SK-N-SH (cell line): ENCODE data around the gene SLC2A5. TPM values are rescaled to one million over a fixed set of nuclear protein-coding genes. Genes with fewer than 3 reads are reported as not detected.

ENCODE experiments used
- CTCF ChIA-PET: fragments of 300-600, 350-600 bp; formaldehyde crosslinking; extraction: SDS; loops from one replicate; lab custom pipeline; 2021; lab: Yijun Ruan, JAX
- POLR2A ChIA-PET: fragments of 350-600 bp; sonication (Branson Sonifier 250); formaldehyde crosslinking; extraction: SDS; loops from one replicate; lab custom pipeline; 2020; ENCODE audit warnings: antibody characterized with exemption, inconsistent platforms; lab: Yijun Ruan, JAX
- DNase-seq: peaks from one replicate; pipeline ENCODE4 v3.0.0; 2012
- H2AFZ ChIP-seq: fragments of 200-600 bp; sonication (generic); 2 replicates; pipeline ENCODE4 v1.8.1; 2016; ENCODE audit warnings: antibody characterized with exemption, mild to moderate bottlenecking, low read depth
- H3F3A ChIP-seq: fragments of 200-600 bp; sonication (generic); replicated peaks from 2 replicates; pipeline ENCODE3; 2016; ENCODE audit warnings: antibody characterized with exemption, mild to moderate bottlenecking; ENCODE audit not compliant: insufficient read depth
- H3K27ac ChIP-seq, 2 experiments: fragments of 200-500 bp in 1 of 2; fragments of 200-600 bp in 1 of 2; sonication (Bioruptor generic) in 1 of 2; sonication (generic), shearing (Covaris generic) in 1 of 2; 2 replicates each; pipeline versions ENCODE4 v1.5.1 to v1.6.1; 2014 to 2016; ENCODE audit warnings: low read depth in 2 of 2, inconsistent platforms in 1 of 2, low read length in 1 of 2, mild to moderate bottlenecking in 1 of 2, mixed read lengths in 1 of 2
- H3K27me3 ChIP-seq: fragments of 200-600 bp; sonication (generic), shearing (Covaris generic); 2 replicates; pipeline ENCODE4 v1.6.1; 2016; ENCODE audit warnings: mixed run types; ENCODE audit not compliant: insufficient read depth
- H3K36me3 ChIP-seq, 2 experiments: fragments of 200-500 bp in 1 of 2; fragments of 200-600 bp in 1 of 2; sonication (Bioruptor generic) in 1 of 2; sonication (generic) in 1 of 2; replicated peaks in 1 of 2; 2 replicates each; pipeline versions ENCODE3 to v1.5.1; 2014 to 2016; ENCODE audit warnings: low read length in 1 of 2, mild to moderate bottlenecking in 1 of 2; ENCODE audit not compliant: insufficient read depth in 2 of 2, control insufficient read depth in 1 of 2
- H3K4me1 ChIP-seq, 2 experiments: fragments of 200-500 bp in 1 of 2; fragments of 200-600 bp in 1 of 2; sonication (Bioruptor generic) in 1 of 2; sonication (generic), shearing (Covaris generic) in 1 of 2; 2 replicates each; pipeline versions ENCODE4 v1.5.1 to v1.6.1; 2014 to 2016; ENCODE audit warnings: low read depth in 1 of 2, low read length in 1 of 2, mixed run types in 1 of 2; ENCODE audit not compliant: insufficient read depth in 2 of 2, control insufficient read depth in 1 of 2
- H3K4me2 ChIP-seq: fragments of 200-600 bp; sonication (generic), shearing (Covaris generic); 2 replicates; pipeline ENCODE4 v1.6.1; 2017; ENCODE audit warnings: mixed run types
- H3K4me3 ChIP-seq, 2 experiments: fragments of 200-500 bp in 1 of 2; fragments of 200-600 bp in 1 of 2; sonication (Bioruptor generic) in 1 of 2; sonication (generic), shearing (Covaris generic) in 1 of 2; 2 replicates each; pipeline versions ENCODE4 v1.5.1 to v1.8.1; 2014 to 2016; ENCODE audit warnings: low read depth in 2 of 2, inconsistent platforms in 1 of 2, low read length in 1 of 2, mild to moderate bottlenecking in 1 of 2, mixed read lengths in 1 of 2, moderate library complexity in 1 of 2
- H3K79me2 ChIP-seq: fragments of 200-600 bp; sonication (generic); 2 replicates; pipeline ENCODE4 v1.8.1; 2017; ENCODE audit warnings: mild to moderate bottlenecking; ENCODE audit not compliant: insufficient read depth
- H3K9ac ChIP-seq: fragments of 200-600 bp; sonication (generic); 2 replicates; pipeline ENCODE4 v1.6.1; 2017; ENCODE audit warnings: mixed run types
- H3K9me2 ChIP-seq: fragments of 200-600 bp; sonication (generic); 2 replicates; pipeline ENCODE4 v1.6.1; 2017; ENCODE audit warnings: mixed run types
- H3K9me3 ChIP-seq: fragments of 200-600 bp; sonication (generic); 2 replicates; pipeline ENCODE4 v1.6.1; 2017; ENCODE audit warnings: mixed run types, mild to moderate bottlenecking, moderate library complexity
- H4K20me1 ChIP-seq: fragments of 200-600 bp; sonication (generic); 2 replicates; pipeline ENCODE4 v1.6.1; 2017; ENCODE audit warnings: mild to moderate bottlenecking, mixed run types; ENCODE audit not compliant: insufficient read depth
- CHD2 ChIP-seq: fragments of 150-350 bp; IDR thresholded peaks from 2 replicates; pipeline ENCODE4 v1.6.1; 2018; ENCODE audit warnings: low read length; ENCODE audit not compliant: partially characterized antibody
- EP300 ChIP-seq, 2 experiments: IDR thresholded peaks; 2 replicates each; pipeline versions ENCODE4 v1.4.0 to v1.6.1; 2012; ENCODE audit warnings: borderline replicate concordance in 1 of 2, low read depth in 1 of 2, low read length in 1 of 2
- FOSL2 ChIP-seq: IDR thresholded peaks from 2 replicates; pipeline ENCODE4 v1.4.0; 2012; ENCODE audit warnings: low read depth, mild to moderate bottlenecking, moderate library complexity, borderline replicate concordance
- FOXJ3 ChIP-seq: sonication (generic); formaldehyde crosslinking; IDR thresholded peaks from 2 replicates; pipeline ENCODE4 v1.5.1; 2020; ENCODE audit warnings: mild to moderate bottlenecking, missing genetic modification reagents
- FOXM1 ChIP-seq: IDR thresholded peaks from 2 replicates; pipeline ENCODE4 v1.4.0; 2012; ENCODE audit warnings: low read depth, mild to moderate bottlenecking
- GABPA ChIP-seq: IDR thresholded peaks from 2 replicates; pipeline ENCODE4 v1.4.0; 2012; ENCODE audit warnings: low read depth, mild to moderate bottlenecking
- MEF2A ChIP-seq: IDR thresholded peaks from 2 replicates; pipeline ENCODE4 v1.4.0; 2012; ENCODE audit warnings: low read depth, borderline replicate concordance
- NRF1 ChIP-seq: IDR thresholded peaks from 2 replicates; pipeline ENCODE4 v1.6.1; 2012; ENCODE audit warnings: low read depth, mild to moderate bottlenecking, low read length
- RAD21 ChIP-seq: IDR thresholded peaks from 2 replicates; pipeline ENCODE4 v1.6.1; 2012; ENCODE audit warnings: mild to moderate bottlenecking, low read length
- RCOR1 ChIP-seq: fragments of 150-350 bp; IDR thresholded peaks from 2 replicates; pipeline ENCODE4 v1.6.1; 2017; ENCODE audit warnings: antibody characterized with exemption, low read length
- RFX5 ChIP-seq: IDR thresholded peaks from 2 replicates; pipeline ENCODE4 v1.6.1; 2012; ENCODE audit warnings: mild to moderate bottlenecking, improper control_type of control experiment, low read length
- RXRA ChIP-seq: IDR thresholded peaks from 2 replicates; pipeline ENCODE4 v1.4.0; 2012; ENCODE audit warnings: low read depth, mild to moderate bottlenecking, borderline replicate concordance
- SIN3A ChIP-seq: IDR thresholded peaks from 2 replicates; pipeline ENCODE4 v1.6.1; 2012; ENCODE audit warnings: low read depth, mild to moderate bottlenecking, low read length, moderate library complexity, borderline replicate concordance
- SMC3 ChIP-seq: IDR thresholded peaks from 2 replicates; pipeline ENCODE4 v1.6.1; 2012; ENCODE audit warnings: low read depth, low read length, improper control_type of control experiment
- TAF1 ChIP-seq: IDR thresholded peaks from 2 replicates; pipeline ENCODE4 v1.6.1; 2012; ENCODE audit warnings: low read depth, mild to moderate bottlenecking, low read length, moderate library complexity, borderline replicate concordance
- TEAD4 ChIP-seq: IDR thresholded peaks from 2 replicates; pipeline ENCODE4 v1.4.0; 2012; ENCODE audit warnings: mild to moderate bottlenecking, borderline replicate concordance; ENCODE audit not compliant: insufficient read depth
- YY1 ChIP-seq: IDR thresholded peaks from 2 replicates; pipeline ENCODE4 v1.4.0; 2012; ENCODE audit warnings: low read depth, mild to moderate bottlenecking
- WGBS: methylation state at CpG from one replicate; pipeline ENCODE4 v1.1.6; 2017; ENCODE audit warnings: low lambda C conversion rate; 5-methylcytosine and 5-hydroxymethylcytosine counted together
- polyA plus RNA-seq, 3 experiments: library from polyadenylated mRNA; depleted of rRNA; stranded (reverse); fragments of >200 nt; gene quantifications; 2 replicates each; pipeline ENCODE4 v1.2.3, GENCODE V29; 2012
- TF ChIP-seq, protein P1 (sequence below): fragments of 150-350 bp; IDR thresholded peaks from 2 replicates; pipeline ENCODE4 v1.6.1; 2016; ENCODE audit warnings: mild to moderate bottlenecking, low read depth, low read length
- TF ChIP-seq, protein P2 (sequence below): fragments of 150-350 bp; IDR thresholded peaks from 2 replicates; pipeline ENCODE4 v1.6.1; 2017; ENCODE audit warnings: antibody characterized with exemption, low read length, low read depth, borderline replicate concordance
- TF ChIP-seq, protein P3 (sequence below): IDR thresholded peaks from 2 replicates; pipeline ENCODE4 v1.4.0; 2012; ENCODE audit warnings: low read depth
- TF ChIP-seq, protein P4 (sequence below): IDR thresholded peaks from 2 replicates; pipeline ENCODE4 v1.4.0; 2012; ENCODE audit warnings: low read depth, borderline replicate concordance
- TF ChIP-seq, protein P5 (sequence below): IDR thresholded peaks from 2 replicates; pipeline ENCODE4 v1.4.0; 2012; ENCODE audit warnings: low read depth, borderline replicate concordance

The SLC2A5 gene
- polyA plus RNA-seq, 1 of the 3 experiments (the other 2 are of a cell fraction): 0.02 TPM

DNA sequence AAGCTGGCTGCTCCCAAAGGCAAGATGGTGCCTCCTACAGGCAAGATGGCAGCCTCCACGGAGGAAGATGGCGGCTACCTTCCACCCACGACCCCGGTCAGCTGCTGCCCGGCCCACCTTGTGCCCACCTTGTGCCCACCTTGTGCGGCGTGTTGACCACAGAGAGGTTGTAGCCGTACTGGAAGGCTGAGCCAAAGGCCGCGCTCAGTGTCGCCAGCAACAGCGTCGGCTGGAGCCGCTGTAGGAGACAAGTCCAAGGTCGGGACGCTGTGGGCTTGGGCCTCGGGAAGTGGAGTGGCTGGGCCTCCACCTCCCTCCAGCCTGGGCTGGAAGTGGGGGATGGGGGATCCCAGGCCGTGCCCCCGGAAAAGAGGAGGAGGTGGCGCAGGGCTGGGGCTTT lies 44.6 kb downstream of the SLC2A5 start:
- no peak overlapping the region for H2AFZ ChIP-seq

DNA sequence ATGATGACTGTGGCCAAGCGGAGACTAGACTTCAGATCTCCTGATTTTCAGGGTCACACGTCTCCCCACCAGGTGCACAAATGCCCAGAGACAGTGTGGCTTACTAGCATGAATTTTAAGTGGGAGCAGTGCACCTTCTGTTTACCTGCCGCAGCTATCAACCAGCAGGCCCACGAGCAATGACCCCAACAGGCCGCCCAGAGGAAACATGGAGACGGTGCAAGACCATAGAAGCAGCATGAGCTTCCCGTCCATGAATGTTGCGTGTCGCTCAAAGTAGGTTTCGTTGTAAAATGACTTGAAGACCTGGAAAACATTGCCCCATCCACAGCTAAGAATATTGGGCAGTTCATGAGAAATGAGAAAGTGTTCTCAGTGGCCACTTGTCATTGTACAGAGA lies 46.7 kb downstream of the SLC2A5 start:
- no peaks in the 10 kb centered on the region for H4K20me1 ChIP-seq
- CTCF ChIA-PET: interaction anchor here (1.9 kb wide), 1 partner anchor 10 kb away, joined by 6 read pairs; no protein-coding TSS in a partner anchor

More for the DNA sequence above, 44.6 kb downstream of the SLC2A5 start:
- H3K27me3 ChIP-seq: no peaks in the 10 kb centered on the region
- no peak for TF ChIP-seq GABPA
- no peak for TF ChIP-seq RFX5
- no peak for TF ChIP-seq FOXJ3 (CRISPR knock-in tag)
- no peak for TF ChIP-seq FOXM1
- no peak for TF ChIP-seq YY1
- no peak for TF ChIP-seq TAF1
- TF ChIP-seq, protein P1, sequence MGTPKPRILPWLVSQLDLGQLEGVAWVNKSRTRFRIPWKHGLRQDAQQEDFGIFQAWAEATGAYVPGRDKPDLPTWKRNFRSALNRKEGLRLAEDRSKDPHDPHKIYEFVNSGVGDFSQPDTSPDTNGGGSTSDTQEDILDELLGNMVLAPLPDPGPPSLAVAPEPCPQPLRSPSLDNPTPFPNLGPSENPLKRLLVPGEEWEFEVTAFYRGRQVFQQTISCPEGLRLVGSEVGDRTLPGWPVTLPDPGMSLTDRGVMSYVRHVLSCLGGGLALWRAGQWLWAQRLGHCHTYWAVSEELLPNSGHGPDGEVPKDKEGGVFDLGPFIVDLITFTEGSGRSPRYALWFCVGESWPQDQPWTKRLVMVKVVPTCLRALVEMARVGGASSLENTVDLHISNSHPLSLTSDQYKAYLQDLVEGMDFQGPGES: no peak
- no peak overlapping the region for H3K4me2 ChIP-seq
- WGBS: 82% methylated on average over 8 of the region's 20 CpGs
- POLR2A ChIA-PET: no interaction called here
- H3K9me2 ChIP-seq: no peaks in the 10 kb centered on the region
- no peaks in the 10 kb centered on the region for H3K4me1 ChIP-seq
- H3K36me3 ChIP-seq: no peaks in the 10 kb centered on the region
- H4K20me1 ChIP-seq: no peaks in the 10 kb centered on the region
- no peak for DNase-seq
- CTCF ChIA-PET: interaction anchor here (0.7 to 1.4 kb wide), 3 partner anchors 18 to 86 kb away, joined by 3 to 4 read pairs (median 4); no protein-coding TSS in a partner anchor
- no peaks in the 10 kb centered on the region for H3K9me3 ChIP-seq
- H3K9ac ChIP-seq: no peak overlapping the region
- H3K79me2 ChIP-seq: no peaks in the 10 kb centered on the region
- H3F3A ChIP-seq: no peaks in the 10 kb centered on the region
- no peak overlapping the region for H3K4me3 ChIP-seq
- H3K27ac ChIP-seq: no peak overlapping the region

More for the DNA sequence above, 46.7 kb downstream of the SLC2A5 start:
- Histone ChIP-seq H3K36me3 (no peaks in the 10 kb centered on the region), H3K9me2 (no peaks in the 10 kb centered on the region), H3K4me3 (no peak overlapping the region), H3K4me1 (no peaks in the 10 kb centered on the region), H3K9me3 (no peaks in the 10 kb centered on the region), H3K9ac (no peak overlapping the region), H2AFZ (no peak overlapping the region)
- DNase-seq: no peak
- TF ChIP-seq TAF1 (no peak), SMC3 (no peak), NRF1 (no peak), RAD21 (no peak), RXRA (no peak), RCOR1 (no peak), FOSL2 (no peak), MEF2A (no peak), EP300 (IDR thresholded peaks at IDR 0.05; ENCODE audit: borderline replicate concordance in 1 of 2, low read depth in 1 of 2, low read length in 1 of 2) (no peak), SIN3A (no peak), RFX5 (no peak), FOXJ3 (CRISPR knock-in tag) (no peak), CHD2 (no peak), TEAD4 (no peak)
- TF ChIP-seq, protein P2, sequence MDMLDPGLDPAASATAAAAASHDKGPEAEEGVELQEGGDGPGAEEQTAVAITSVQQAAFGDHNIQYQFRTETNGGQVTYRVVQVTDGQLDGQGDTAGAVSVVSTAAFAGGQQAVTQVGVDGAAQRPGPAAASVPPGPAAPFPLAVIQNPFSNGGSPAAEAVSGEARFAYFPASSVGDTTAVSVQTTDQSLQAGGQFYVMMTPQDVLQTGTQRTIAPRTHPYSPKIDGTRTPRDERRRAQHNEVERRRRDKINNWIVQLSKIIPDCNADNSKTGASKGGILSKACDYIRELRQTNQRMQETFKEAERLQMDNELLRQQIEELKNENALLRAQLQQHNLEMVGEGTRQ: no peak
- TF ChIP-seq, protein P3, sequence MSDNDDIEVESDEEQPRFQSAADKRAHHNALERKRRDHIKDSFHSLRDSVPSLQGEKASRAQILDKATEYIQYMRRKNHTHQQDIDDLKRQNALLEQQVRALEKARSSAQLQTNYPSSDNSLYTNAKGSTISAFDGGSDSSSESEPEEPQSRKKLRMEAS: no peak
- TF ChIP-seq, protein P4, sequence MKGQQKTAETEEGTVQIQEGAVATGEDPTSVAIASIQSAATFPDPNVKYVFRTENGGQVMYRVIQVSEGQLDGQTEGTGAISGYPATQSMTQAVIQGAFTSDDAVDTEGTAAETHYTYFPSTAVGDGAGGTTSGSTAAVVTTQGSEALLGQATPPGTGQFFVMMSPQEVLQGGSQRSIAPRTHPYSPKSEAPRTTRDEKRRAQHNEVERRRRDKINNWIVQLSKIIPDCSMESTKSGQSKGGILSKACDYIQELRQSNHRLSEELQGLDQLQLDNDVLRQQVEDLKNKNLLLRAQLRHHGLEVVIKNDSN: no peak
- TF ChIP-seq, protein P5, sequence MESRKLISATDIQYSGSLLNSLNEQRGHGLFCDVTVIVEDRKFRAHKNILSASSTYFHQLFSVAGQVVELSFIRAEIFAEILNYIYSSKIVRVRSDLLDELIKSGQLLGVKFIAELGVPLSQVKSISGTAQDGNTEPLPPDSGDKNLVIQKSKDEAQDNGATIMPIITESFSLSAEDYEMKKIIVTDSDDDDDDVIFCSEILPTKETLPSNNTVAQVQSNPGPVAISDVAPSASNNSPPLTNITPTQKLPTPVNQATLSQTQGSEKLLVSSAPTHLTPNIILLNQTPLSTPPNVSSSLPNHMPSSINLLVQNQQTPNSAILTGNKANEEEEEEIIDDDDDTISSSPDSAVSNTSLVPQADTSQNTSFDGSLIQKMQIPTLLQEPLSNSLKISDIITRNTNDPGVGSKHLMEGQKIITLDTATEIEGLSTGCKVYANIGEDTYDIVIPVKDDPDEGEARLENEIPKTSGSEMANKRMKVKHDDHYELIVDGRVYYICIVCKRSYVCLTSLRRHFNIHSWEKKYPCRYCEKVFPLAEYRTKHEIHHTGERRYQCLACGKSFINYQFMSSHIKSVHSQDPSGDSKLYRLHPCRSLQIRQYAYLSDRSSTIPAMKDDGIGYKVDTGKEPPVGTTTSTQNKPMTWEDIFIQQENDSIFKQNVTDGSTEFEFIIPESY: no peak
- TF ChIP-seq, all 33 proteins: peak for 0
- H3K4me2 ChIP-seq: no peak overlapping the region
- H3K27me3 ChIP-seq: no peaks in the 10 kb centered on the region
- 78% methylated on average over 6 of the region's 10 CpGs for WGBS
- H3F3A ChIP-seq: no peaks in the 10 kb centered on the region
- POLR2A ChIA-PET: no interaction called here
- no peaks in the 10 kb centered on the region for H3K79me2 ChIP-seq
- no peak overlapping the region for H3K27ac ChIP-seq
